H9 (cell line): Measurements from ENCODE around the gene LRRC28. TPM values are rescaled to one million over a fixed set of nuclear protein-coding genes. Genes with fewer than 3 reads are reported as not detected.

Experiments
- DNase-seq: peaks from one replicate; pipeline ENCODE4 v3.0.0-alpha.2; 2017
- H2AFZ ChIP-seq: one replicate; pipeline ENCODE4 v1.6.1; 2013; ENCODE audit warnings: mild to moderate bottlenecking, low read length, control low read depth, moderate library complexity
- H2AK5ac ChIP-seq: 2 replicates; pipeline ENCODE4 v1.6.1; 2013; ENCODE audit warnings: low read length, control low read depth, mixed read lengths; ENCODE audit not compliant: insufficient read length
- H2BK120ac ChIP-seq: one replicate; pipeline ENCODE4 v1.6.1; 2013; ENCODE audit warnings: low read depth, mild to moderate bottlenecking, low read length, control low read depth, inconsistent platforms; ENCODE audit not compliant: poor library complexity, severe bottlenecking
- H2BK12ac ChIP-seq: 2 replicates; pipeline ENCODE4 v1.6.1; 2013; ENCODE audit warnings: low read length, control low read depth, mixed read lengths, low read depth; ENCODE audit not compliant: insufficient read length
- H2BK15ac ChIP-seq: 2 replicates; pipeline ENCODE4 v1.6.1; 2013; ENCODE audit warnings: low read depth, low read length, control low read depth
- H2BK20ac ChIP-seq: one replicate; pipeline ENCODE4 v1.6.1; 2013; ENCODE audit warnings: low read depth, mild to moderate bottlenecking, low read length, control low read depth, inconsistent platforms; ENCODE audit not compliant: poor library complexity, severe bottlenecking
- H2BK5ac ChIP-seq: 2 replicates; pipeline ENCODE4 v1.6.1; 2013; ENCODE audit warnings: low read length, control low read depth, mixed read lengths; ENCODE audit not compliant: insufficient read length
- H3K14ac ChIP-seq: 2 replicates; pipeline ENCODE4 v1.6.1; 2013; ENCODE audit warnings: low read length, control low read depth; ENCODE audit not compliant: insufficient read depth
- H3K18ac ChIP-seq: 2 replicates; pipeline ENCODE4 v1.6.1; 2013; ENCODE audit warnings: low read depth, mild to moderate bottlenecking, mixed read lengths, low read length, control low read depth; ENCODE audit not compliant: insufficient read length
- H3K23ac ChIP-seq: 2 replicates; pipeline ENCODE4 v1.6.1; 2013; ENCODE audit warnings: low read length, control low read depth, mixed read lengths, low read depth; ENCODE audit not compliant: insufficient read length
- H3K23me2 ChIP-seq: 2 replicates; pipeline ENCODE4 v1.6.1; 2013; ENCODE audit warnings: low read depth, mild to moderate bottlenecking, mixed read lengths, low read length, control low read depth; ENCODE audit not compliant: insufficient read length, poor library complexity, severe bottlenecking
- H3K27ac ChIP-seq: 2 replicates; pipeline ENCODE4 v1.5.1; 2013; ENCODE audit warnings: low read length, control low read depth, mixed read lengths, low read depth; ENCODE audit not compliant: insufficient read length
- H3K27me3 ChIP-seq: 2 replicates; pipeline ENCODE4 v1.6.1; 2013; ENCODE audit warnings: low read length, control low read depth, inconsistent platforms; ENCODE audit not compliant: insufficient read depth
- H3K4ac ChIP-seq: 2 replicates; pipeline ENCODE4 v1.6.1; 2013; ENCODE audit warnings: low read depth, mild to moderate bottlenecking, control low read depth, inconsistent platforms, low read length, moderate library complexity
- H3K4me1 ChIP-seq: 2 replicates; pipeline ENCODE4 v1.6.1; 2013; ENCODE audit warnings: low read length, control low read depth, inconsistent platforms; ENCODE audit not compliant: insufficient read depth
- H3K4me2 ChIP-seq: 2 replicates; pipeline ENCODE4 v1.6.1; 2013; ENCODE audit warnings: low read length, control low read depth, mixed read lengths; ENCODE audit not compliant: insufficient read length, insufficient read depth
- H3K56ac ChIP-seq: 2 replicates; pipeline ENCODE4 v1.6.1; 2013; ENCODE audit warnings: low read depth, mild to moderate bottlenecking, mixed read lengths, low read length, control low read depth; ENCODE audit not compliant: insufficient read length
- H3K79me1 ChIP-seq: 2 replicates; pipeline ENCODE4 v1.6.1; 2013; ENCODE audit warnings: low read depth, mild to moderate bottlenecking, moderate library complexity, low read length, control low read depth, inconsistent platforms; ENCODE audit not compliant: insufficient read depth, poor library complexity, severe bottlenecking
- H3K79me2 ChIP-seq: 2 replicates; pipeline ENCODE4 v1.6.1; 2013; ENCODE audit warnings: low read length, control low read depth, inconsistent platforms; ENCODE audit not compliant: insufficient read depth
- H3K9ac ChIP-seq: 2 replicates; pipeline ENCODE4 v1.6.1; 2013; ENCODE audit warnings: low read length, control low read depth, mixed read lengths; ENCODE audit not compliant: insufficient read length; ENCODE audit errors: extremely low read depth
- H3K9me3 ChIP-seq: one replicate; pipeline ENCODE4 v1.6.1; 2013; ENCODE audit warnings: low read depth, low read length, inconsistent platforms; ENCODE audit not compliant: control insufficient read depth
- H3T11ph ChIP-seq: one replicate; pipeline ENCODE4 v1.6.1; 2013; ENCODE audit warnings: mild to moderate bottlenecking, low read length, control low read depth, inconsistent platforms
- H4K20me1 ChIP-seq: one replicate; pipeline ENCODE4 v1.6.1; 2013; ENCODE audit not compliant: control insufficient read depth, insufficient read length, insufficient read depth
- H4K5ac ChIP-seq: 2 replicates; pipeline ENCODE4 v1.6.1; 2013; ENCODE audit warnings: low read depth, mild to moderate bottlenecking, mixed read lengths, low read length, control low read depth; ENCODE audit not compliant: insufficient read length
- H4K8ac ChIP-seq: replicated peaks from 2 replicates; pipeline ENCODE4 v1.6.1; 2013; ENCODE audit warnings: low read length, control low read depth, mixed read lengths, low read depth; ENCODE audit not compliant: insufficient read length
- H4K91ac ChIP-seq: 2 replicates; pipeline ENCODE4 v1.6.1; 2013; ENCODE audit warnings: low read depth, mild to moderate bottlenecking, moderate library complexity, mixed read lengths, low read length, control low read depth; ENCODE audit not compliant: insufficient read length
- H3K27ac Mint-ChIP-seq, 3 experiments: 2 replicates in 2 of 3; 3 replicates in 1 of 3; pipeline ENCODE4 v1.8.0; 2020 to 2021; ENCODE audit warnings: mixed read lengths in 3 of 3, mild to moderate bottlenecking in 1 of 3, moderate library complexity in 1 of 3
- H3K27me3 Mint-ChIP-seq: 2 replicates; pipeline ENCODE4 v1.8.0; 2021; ENCODE audit warnings: low read depth, mild to moderate bottlenecking, moderate library complexity, mixed read lengths
- H3K36me3 Mint-ChIP-seq, 3 experiments: 2 replicates in 2 of 3; 3 replicates in 1 of 3; pipeline ENCODE4 v1.8.0; 2020 to 2021; ENCODE audit warnings: low read depth in 3 of 3, mixed read lengths in 3 of 3; ENCODE audit not compliant: insufficient read depth in 1 of 3
- H3K4me1 Mint-ChIP-seq, 2 experiments: 2 replicates each; pipeline ENCODE4 v1.8.0; 2020; ENCODE audit warnings: mixed read lengths in 2 of 2
- H3K4me3 Mint-ChIP-seq, 2 experiments: 2 replicates in 1 of 2; 3 replicates in 1 of 2; pipeline ENCODE4 v1.8.0; 2020 to 2021; ENCODE audit warnings: mild to moderate bottlenecking in 2 of 2, mixed read lengths in 2 of 2, moderate library complexity in 1 of 2
- H3K9me3 Mint-ChIP-seq, 2 experiments: 2 replicates in 1 of 2; 3 replicates in 1 of 2; pipeline ENCODE4 v1.8.0; 2020; ENCODE audit warnings: mild to moderate bottlenecking in 2 of 2, mixed read lengths in 2 of 2, moderate library complexity in 1 of 2
- WGBS: extraction: QIAGEN DNeasy Blood & Tissue Kit; methylation state at CpG from one replicate; pipeline ENCODE4 v1.1.7; 2013; ENCODE audit warnings: missing lambda C conversion rate, low lambda C conversion rate, mixed read lengths; ENCODE audit not compliant: insufficient read length; ENCODE audit errors: extremely low coverage; 5-methylcytosine and 5-hydroxymethylcytosine counted together
- total RNA-seq: library from RNA; stranded (reverse); gene quantifications from 2 replicates; pipeline ENCODE4 v1.2.1, GENCODE V29; 2021
- TF ChIP-seq, protein P1 (sequence below): fragments of 200-600 bp; sonication (generic); conservative IDR thresholded peaks from 3 replicates; pipeline ENCODE4 v1.8.0; 2021; ENCODE audit warnings: antibody characterized with exemption, mild to moderate bottlenecking

The LRRC28 gene
- total RNA-seq, 1 experiment from 2014 or later: 17.6 TPM

DNA sequence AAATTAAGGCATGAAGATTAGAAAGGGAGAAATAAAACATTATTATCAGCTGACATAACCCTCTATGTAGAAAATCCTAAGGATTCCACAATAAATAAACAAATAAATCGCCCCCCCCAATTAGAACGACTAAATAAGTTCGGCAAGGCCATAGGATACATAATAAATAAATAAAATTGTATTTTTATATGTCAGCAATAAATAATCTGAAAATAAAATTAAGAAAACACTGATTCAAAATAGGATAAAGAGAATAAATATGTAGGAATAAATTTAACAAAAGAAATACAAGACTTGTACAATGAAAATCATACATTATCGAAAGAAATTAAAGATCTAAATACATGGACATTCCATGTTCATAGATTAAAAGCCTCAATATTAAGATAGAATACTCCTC lies 7.0 kb upstream of the LRRC28 start:
- no peaks in the 10 kb centered on the region for H3K4me1 Mint-ChIP-seq
- no peaks in the 10 kb centered on the region for H3K27me3 ChIP-seq
- H3K4ac ChIP-seq: no peak overlapping the region
- H2BK20ac ChIP-seq: no peak overlapping the region
- H4K91ac ChIP-seq: no peak overlapping the region
- no peak overlapping the region for H3K18ac ChIP-seq
- H4K5ac ChIP-seq: no peak overlapping the region
- no peaks in the 10 kb centered on the region for H3K9me3 Mint-ChIP-seq
- no peaks in the 10 kb centered on the region for H3K4me1 ChIP-seq
- H3K23me2 ChIP-seq: no peaks in the 10 kb centered on the region
- no peak overlapping the region for H4K8ac ChIP-seq
- H3K36me3 Mint-ChIP-seq: 0 out of 7 replicates have a peak, but pooled peaks cover 0 to 8% (median 0%) of the 10 kb centered on the region in 3 experiments
- H2BK5ac ChIP-seq: no peak overlapping the region
- no peak for DNase-seq
- H2BK12ac ChIP-seq: no peak overlapping the region
- no peak overlapping the region for H3K23ac ChIP-seq
- no peak overlapping the region for H3K27ac ChIP-seq
- H3K79me1 ChIP-seq: no peaks in the 10 kb centered on the region
- no peak overlapping the region for H3K4me2 ChIP-seq
- no peak overlapping the region for H2BK15ac ChIP-seq
- H3K14ac ChIP-seq: no peak overlapping the region
- H2AK5ac ChIP-seq: no peak overlapping the region
- H2BK120ac ChIP-seq: no peak overlapping the region
- H3K9me3 ChIP-seq: no peaks in the 10 kb centered on the region
- no peak overlapping the region for H2AFZ ChIP-seq
- H4K20me1 ChIP-seq: no peaks in the 10 kb centered on the region
- H3K27me3 Mint-ChIP-seq: no peaks in the 10 kb centered on the region
- TF ChIP-seq, protein P1, sequence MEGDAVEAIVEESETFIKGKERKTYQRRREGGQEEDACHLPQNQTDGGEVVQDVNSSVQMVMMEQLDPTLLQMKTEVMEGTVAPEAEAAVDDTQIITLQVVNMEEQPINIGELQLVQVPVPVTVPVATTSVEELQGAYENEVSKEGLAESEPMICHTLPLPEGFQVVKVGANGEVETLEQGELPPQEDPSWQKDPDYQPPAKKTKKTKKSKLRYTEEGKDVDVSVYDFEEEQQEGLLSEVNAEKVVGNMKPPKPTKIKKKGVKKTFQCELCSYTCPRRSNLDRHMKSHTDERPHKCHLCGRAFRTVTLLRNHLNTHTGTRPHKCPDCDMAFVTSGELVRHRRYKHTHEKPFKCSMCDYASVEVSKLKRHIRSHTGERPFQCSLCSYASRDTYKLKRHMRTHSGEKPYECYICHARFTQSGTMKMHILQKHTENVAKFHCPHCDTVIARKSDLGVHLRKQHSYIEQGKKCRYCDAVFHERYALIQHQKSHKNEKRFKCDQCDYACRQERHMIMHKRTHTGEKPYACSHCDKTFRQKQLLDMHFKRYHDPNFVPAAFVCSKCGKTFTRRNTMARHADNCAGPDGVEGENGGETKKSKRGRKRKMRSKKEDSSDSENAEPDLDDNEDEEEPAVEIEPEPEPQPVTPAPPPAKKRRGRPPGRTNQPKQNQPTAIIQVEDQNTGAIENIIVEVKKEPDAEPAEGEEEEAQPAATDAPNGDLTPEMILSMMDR: no peak
- H3K27ac Mint-ChIP-seq: no peak overlapping the region
- H3K79me2 ChIP-seq: no peaks in the 10 kb centered on the region; the same call in 1 of the 2 replicates
- H3K56ac ChIP-seq: no peak overlapping the region
- no peak overlapping the region for H3K4me3 Mint-ChIP-seq
- no peak overlapping the region for H3T11ph ChIP-seq
- WGBS: no CpG with 5 or more reads among the region's 4 CpGs
- H3K9ac ChIP-seq: no peak overlapping the region
